HCT116 (cell line): ENCODE results near the gene HBG1.

Experiments
- EZH2 ChIP-seq: fragments of 200-600 bp; sonication (generic); IDR thresholded peaks from 2 replicates; pipeline ENCODE4 v1.6.1; 2017; ENCODE audit warnings: antibody characterized with exemption, mixed run types
- FOSL1 ChIP-seq: IDR thresholded peaks from 2 replicates; pipeline ENCODE4 v1.6.1; 2012; ENCODE audit warnings: low read depth
- JUND ChIP-seq: IDR thresholded peaks from 2 replicates; pipeline ENCODE4 v1.6.1; 2012
- POLR2A ChIP-seq: IDR thresholded peaks from 2 replicates; pipeline ENCODE4 v1.7.0; 2011; ENCODE audit warnings: borderline replicate concordance; ENCODE audit not compliant: insufficient read depth, insufficient read length; ENCODE audit errors: extremely low read depth
- POLR2AphosphoS5 ChIP-seq: IDR thresholded peaks from 2 replicates; pipeline ENCODE4 v1.6.1; 2011; ENCODE audit warnings: mild to moderate bottlenecking, low read depth, low read length, moderate library complexity
- RAD21 ChIP-seq: IDR thresholded peaks from 2 replicates; pipeline ENCODE4 v1.6.1; 2012; ENCODE audit warnings: low read depth, mild to moderate bottlenecking
- SIN3A ChIP-seq: IDR thresholded peaks from 2 replicates; pipeline ENCODE4 v1.6.1; 2012; ENCODE audit warnings: low read depth
- ZFX ChIP-seq: fragments of 450-650 bp; IDR thresholded peaks from 2 replicates; pipeline ENCODE4 v1.6.1; 2017
- TF ChIP-seq, protein P1 (sequence below), 3 experiments: fragments of 200-600 bp in 1 of 3; sonication (generic) in 1 of 3; IDR thresholded peaks in 2 of 3; conservative IDR thresholded peaks in 1 of 3; 2 replicates each; pipeline ENCODE4 v1.5.1; 2012 to 2017; ENCODE audit warnings: low read depth in 2 of 3, low read length in 2 of 3, antibody characterized with exemption in 1 of 3, borderline replicate concordance in 1 of 3, control low read depth in 1 of 3, mild to moderate bottlenecking in 1 of 3, mixed read lengths in 1 of 3, mixed run types in 1 of 3, moderate library complexity in 1 of 3; ENCODE audit not compliant: insufficient read depth in 1 of 3
- TF ChIP-seq, protein P2 (sequence below): IDR thresholded peaks from 2 replicates; pipeline ENCODE4 v1.6.1; 2012
- TF ChIP-seq, protein P3 (sequence below): IDR thresholded peaks from 2 replicates; pipeline ENCODE4 v1.6.1; 2012; ENCODE audit warnings: low read depth
- TF ChIP-seq, protein P4 (sequence below): IDR thresholded peaks from 2 replicates; pipeline ENCODE4 v1.6.1; 2011; ENCODE audit warnings: mild to moderate bottlenecking, low read length, moderate library complexity; ENCODE audit not compliant: insufficient replicate concordance; ENCODE audit errors: extremely low read depth

- TF ChIP-seq ZFX: no peak
- TF ChIP-seq, protein P1, sequence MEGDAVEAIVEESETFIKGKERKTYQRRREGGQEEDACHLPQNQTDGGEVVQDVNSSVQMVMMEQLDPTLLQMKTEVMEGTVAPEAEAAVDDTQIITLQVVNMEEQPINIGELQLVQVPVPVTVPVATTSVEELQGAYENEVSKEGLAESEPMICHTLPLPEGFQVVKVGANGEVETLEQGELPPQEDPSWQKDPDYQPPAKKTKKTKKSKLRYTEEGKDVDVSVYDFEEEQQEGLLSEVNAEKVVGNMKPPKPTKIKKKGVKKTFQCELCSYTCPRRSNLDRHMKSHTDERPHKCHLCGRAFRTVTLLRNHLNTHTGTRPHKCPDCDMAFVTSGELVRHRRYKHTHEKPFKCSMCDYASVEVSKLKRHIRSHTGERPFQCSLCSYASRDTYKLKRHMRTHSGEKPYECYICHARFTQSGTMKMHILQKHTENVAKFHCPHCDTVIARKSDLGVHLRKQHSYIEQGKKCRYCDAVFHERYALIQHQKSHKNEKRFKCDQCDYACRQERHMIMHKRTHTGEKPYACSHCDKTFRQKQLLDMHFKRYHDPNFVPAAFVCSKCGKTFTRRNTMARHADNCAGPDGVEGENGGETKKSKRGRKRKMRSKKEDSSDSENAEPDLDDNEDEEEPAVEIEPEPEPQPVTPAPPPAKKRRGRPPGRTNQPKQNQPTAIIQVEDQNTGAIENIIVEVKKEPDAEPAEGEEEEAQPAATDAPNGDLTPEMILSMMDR (IDR thresholded peaks at IDR 0.05 in 2 of 3, conservative IDR thresholded peaks at IDR 0.05 in 1 of 3; ENCODE audit: borderline replicate concordance in 1 of 3, insufficient read depth in 1 of 3, low read depth in 2 of 3, low read length in 2 of 3): no peak
- no peak for TF ChIP-seq JUND
- TF ChIP-seq EZH2: no peak
- no peak for TF ChIP-seq FOSL1
- no peak for TF ChIP-seq POLR2A
- TF ChIP-seq, protein P2, sequence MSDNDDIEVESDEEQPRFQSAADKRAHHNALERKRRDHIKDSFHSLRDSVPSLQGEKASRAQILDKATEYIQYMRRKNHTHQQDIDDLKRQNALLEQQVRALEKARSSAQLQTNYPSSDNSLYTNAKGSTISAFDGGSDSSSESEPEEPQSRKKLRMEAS: no peak
- TF ChIP-seq, protein P3, sequence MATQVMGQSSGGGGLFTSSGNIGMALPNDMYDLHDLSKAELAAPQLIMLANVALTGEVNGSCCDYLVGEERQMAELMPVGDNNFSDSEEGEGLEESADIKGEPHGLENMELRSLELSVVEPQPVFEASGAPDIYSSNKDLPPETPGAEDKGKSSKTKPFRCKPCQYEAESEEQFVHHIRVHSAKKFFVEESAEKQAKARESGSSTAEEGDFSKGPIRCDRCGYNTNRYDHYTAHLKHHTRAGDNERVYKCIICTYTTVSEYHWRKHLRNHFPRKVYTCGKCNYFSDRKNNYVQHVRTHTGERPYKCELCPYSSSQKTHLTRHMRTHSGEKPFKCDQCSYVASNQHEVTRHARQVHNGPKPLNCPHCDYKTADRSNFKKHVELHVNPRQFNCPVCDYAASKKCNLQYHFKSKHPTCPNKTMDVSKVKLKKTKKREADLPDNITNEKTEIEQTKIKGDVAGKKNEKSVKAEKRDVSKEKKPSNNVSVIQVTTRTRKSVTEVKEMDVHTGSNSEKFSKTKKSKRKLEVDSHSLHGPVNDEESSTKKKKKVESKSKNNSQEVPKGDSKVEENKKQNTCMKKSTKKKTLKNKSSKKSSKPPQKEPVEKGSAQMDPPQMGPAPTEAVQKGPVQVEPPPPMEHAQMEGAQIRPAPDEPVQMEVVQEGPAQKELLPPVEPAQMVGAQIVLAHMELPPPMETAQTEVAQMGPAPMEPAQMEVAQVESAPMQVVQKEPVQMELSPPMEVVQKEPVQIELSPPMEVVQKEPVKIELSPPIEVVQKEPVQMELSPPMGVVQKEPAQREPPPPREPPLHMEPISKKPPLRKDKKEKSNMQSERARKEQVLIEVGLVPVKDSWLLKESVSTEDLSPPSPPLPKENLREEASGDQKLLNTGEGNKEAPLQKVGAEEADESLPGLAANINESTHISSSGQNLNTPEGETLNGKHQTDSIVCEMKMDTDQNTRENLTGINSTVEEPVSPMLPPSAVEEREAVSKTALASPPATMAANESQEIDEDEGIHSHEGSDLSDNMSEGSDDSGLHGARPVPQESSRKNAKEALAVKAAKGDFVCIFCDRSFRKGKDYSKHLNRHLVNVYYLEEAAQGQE: no peak
- no peak for TF ChIP-seq RAD21
- TF ChIP-seq, protein P4, sequence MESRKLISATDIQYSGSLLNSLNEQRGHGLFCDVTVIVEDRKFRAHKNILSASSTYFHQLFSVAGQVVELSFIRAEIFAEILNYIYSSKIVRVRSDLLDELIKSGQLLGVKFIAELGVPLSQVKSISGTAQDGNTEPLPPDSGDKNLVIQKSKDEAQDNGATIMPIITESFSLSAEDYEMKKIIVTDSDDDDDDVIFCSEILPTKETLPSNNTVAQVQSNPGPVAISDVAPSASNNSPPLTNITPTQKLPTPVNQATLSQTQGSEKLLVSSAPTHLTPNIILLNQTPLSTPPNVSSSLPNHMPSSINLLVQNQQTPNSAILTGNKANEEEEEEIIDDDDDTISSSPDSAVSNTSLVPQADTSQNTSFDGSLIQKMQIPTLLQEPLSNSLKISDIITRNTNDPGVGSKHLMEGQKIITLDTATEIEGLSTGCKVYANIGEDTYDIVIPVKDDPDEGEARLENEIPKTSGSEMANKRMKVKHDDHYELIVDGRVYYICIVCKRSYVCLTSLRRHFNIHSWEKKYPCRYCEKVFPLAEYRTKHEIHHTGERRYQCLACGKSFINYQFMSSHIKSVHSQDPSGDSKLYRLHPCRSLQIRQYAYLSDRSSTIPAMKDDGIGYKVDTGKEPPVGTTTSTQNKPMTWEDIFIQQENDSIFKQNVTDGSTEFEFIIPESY: no peak
- TF ChIP-seq SIN3A: no peak
- TF ChIP-seq POLR2AphosphoS5: no peak
Measured at GRCh38 chr11:5227681-5228080, 22.0 kb downstream of the HBG1 start.
